Body of pancreas (tissue), 4 donors: Measurements from ENCODE around the gene CHSY1. TPM values are rescaled to one million over a fixed set of nuclear protein-coding genes. Genes with fewer than 3 reads are reported as not detected.

ENCODE experiments used
- ATAC-seq: fragments of 150-250 bp; one replicate; pipeline ENCODE4 v1.9.1; 2016
- DNase-seq, 4 donors: peaks; one replicate each; pipeline ENCODE4 v3.0.0-alpha.2; 2019
- H3K27ac ChIP-seq, 4 donors: fragments of 200-600 bp; sonication (generic); 1 replicate in 3 of 4; 2 replicates in 1 of 4; pipeline versions ENCODE4 v1.5.1 to v1.6.1; 2016 to 2019; ENCODE audit warnings: mild to moderate bottlenecking in 1 of 4, mixed read lengths in 1 of 4, moderate library complexity in 1 of 4
- H3K27me3 ChIP-seq, 2 donors: fragments of 200-600 bp; sonication (generic); one replicate each; pipeline ENCODE4 v1.6.0; 2016; ENCODE audit warnings: mild to moderate bottlenecking in 1 of 2
- H3K36me3 ChIP-seq, 2 donors: fragments of 200-600 bp; sonication (generic); replicated peaks in 1 of 2; 2 replicates each; pipeline ENCODE4 v1.5.1; 2016; ENCODE audit warnings: low read depth in 2 of 2; ENCODE audit not compliant: insufficient read depth in 1 of 2
- H3K4me1 ChIP-seq: fragments of 200-600 bp; sonication (generic); one replicate; pipeline ENCODE4 v1.6.0; 2016
- H3K4me3 ChIP-seq, 2 donors: fragments of 200-600 bp; sonication (generic); 1 replicate in 1 of 2; 2 replicates in 1 of 2; pipeline ENCODE4 v1.5.1; 2016 to 2019
- H3K9me3 ChIP-seq, 3 donors: fragments of 200-600 bp; sonication (generic); 1 replicate in 2 of 3; 2 replicates in 1 of 3; pipeline ENCODE4 v1.5.1; 2016
- POLR2A ChIP-seq, 3 donors: fragments of 450-650 bp; IDR thresholded peaks; one replicate each; pipeline ENCODE4 v1.6.1; 2016; ENCODE audit warnings: antibody characterized with exemption in 3 of 3, mild to moderate bottlenecking in 2 of 3
- WGBS, 2 donors: methylation state at CpG; one replicate each; pipeline ENCODE4 v1.1.5; 2017; 5-methylcytosine and 5-hydroxymethylcytosine counted together
- intact Hi-C: fragments of 100-400 bp; cut with DNase I; formaldehyde crosslinking; loops from one replicate; pipeline ENCODE4 v1.15.1; 2023
- total RNA-seq, 2 donors: library from RNA; depleted of rRNA; stranded (reverse); fragments of >200 nt; gene quantifications; one replicate each; pipeline ENCODE4 v1.1.0, GENCODE V29; 2016
- TF ChIP-seq, protein P1 (sequence below), 7 experiments: fragments of 450-650 bp in 4 of 7; fragments of 200-600 bp in 3 of 7; sonication (generic) in 3 of 7; IDR thresholded peaks; one replicate each; pipeline ENCODE4 v1.5.1; 2016 to 2019; ENCODE audit warnings: antibody characterized with exemption in 7 of 7

The CHSY1 gene
- total RNA-seq, 2 donors from 2014 or later, result 7.8 to 12.2 TPM

GRCh38 chr15:101246391-101246790, 5.5 kb downstream of the CHSY1 start:
- no peaks in the 10 kb centered on the region for H3K9me3 ChIP-seq
- intact Hi-C loops, result no loop called here
- no peaks in the 10 kb centered on the region for H3K27me3 ChIP-seq
- DNase-seq (no peak), ATAC-seq (no peak)
- H3K36me3 ChIP-seq, result no peaks in the 10 kb centered on the region
- TF ChIP-seq POLR2A (IDR thresholded peaks at IDR 0.05), result no peak
- TF ChIP-seq, protein P1, sequence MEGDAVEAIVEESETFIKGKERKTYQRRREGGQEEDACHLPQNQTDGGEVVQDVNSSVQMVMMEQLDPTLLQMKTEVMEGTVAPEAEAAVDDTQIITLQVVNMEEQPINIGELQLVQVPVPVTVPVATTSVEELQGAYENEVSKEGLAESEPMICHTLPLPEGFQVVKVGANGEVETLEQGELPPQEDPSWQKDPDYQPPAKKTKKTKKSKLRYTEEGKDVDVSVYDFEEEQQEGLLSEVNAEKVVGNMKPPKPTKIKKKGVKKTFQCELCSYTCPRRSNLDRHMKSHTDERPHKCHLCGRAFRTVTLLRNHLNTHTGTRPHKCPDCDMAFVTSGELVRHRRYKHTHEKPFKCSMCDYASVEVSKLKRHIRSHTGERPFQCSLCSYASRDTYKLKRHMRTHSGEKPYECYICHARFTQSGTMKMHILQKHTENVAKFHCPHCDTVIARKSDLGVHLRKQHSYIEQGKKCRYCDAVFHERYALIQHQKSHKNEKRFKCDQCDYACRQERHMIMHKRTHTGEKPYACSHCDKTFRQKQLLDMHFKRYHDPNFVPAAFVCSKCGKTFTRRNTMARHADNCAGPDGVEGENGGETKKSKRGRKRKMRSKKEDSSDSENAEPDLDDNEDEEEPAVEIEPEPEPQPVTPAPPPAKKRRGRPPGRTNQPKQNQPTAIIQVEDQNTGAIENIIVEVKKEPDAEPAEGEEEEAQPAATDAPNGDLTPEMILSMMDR (IDR thresholded peaks at IDR 0.05), result no peak
- H3K4me3 ChIP-seq, result no peak overlapping the region
- H3K27ac ChIP-seq, result no peak overlapping the region
- 65 to 75% methylated on average over 6 of the region's 6 CpGs for WGBS, 2 donors
- H3K4me1 ChIP-seq, result peaks cover 23% of the 10 kb centered on the region

GRCh38 chr15:101244889-101245668, 6.8 kb downstream of the CHSY1 start:
- Histone ChIP-seq H3K4me1 (peaks cover 18% of the 10 kb centered on the region), H3K36me3 (no peaks in the 10 kb centered on the region), H3K9me3 (no peaks in the 10 kb centered on the region), H3K27me3 (no peaks in the 10 kb centered on the region), H3K4me3 (no peak overlapping the region), H3K27ac (no peak overlapping the region)
- TF ChIP-seq POLR2A (IDR thresholded peaks at IDR 0.05), result no peak
- TF ChIP-seq, protein P1 (IDR thresholded peaks at IDR 0.05), result no peak
- ATAC-seq, result no peak
- no peak for DNase-seq
- intact Hi-C loops, result no loop called here
- WGBS, 2 donors, result 94 to 96% methylated on average over 14 of the region's 14 CpGs

GRCh38 chr15:101244036-101244781, 7.6 kb downstream of the CHSY1 start:
- no peaks in the 10 kb centered on the region for H3K9me3 ChIP-seq
- peaks cover 13% of the 10 kb centered on the region for H3K4me1 ChIP-seq
- H3K4me3 ChIP-seq, result no peak overlapping the region
- 49 to 73% methylated on average over 7 of the region's 7 CpGs for WGBS, 2 donors
- H3K27me3 ChIP-seq, result no peaks in the 10 kb centered on the region
- H3K27ac ChIP-seq, result no peak overlapping the region
- intact Hi-C loops, result no loop called here
- ATAC-seq, result no peak
- TF ChIP-seq, protein P1 (IDR thresholded peaks at IDR 0.05), result no peak
- no peak for TF ChIP-seq POLR2A (IDR thresholded peaks at IDR 0.05)
- no peaks in the 10 kb centered on the region for H3K36me3 ChIP-seq
- no peak for DNase-seq

DNA sequence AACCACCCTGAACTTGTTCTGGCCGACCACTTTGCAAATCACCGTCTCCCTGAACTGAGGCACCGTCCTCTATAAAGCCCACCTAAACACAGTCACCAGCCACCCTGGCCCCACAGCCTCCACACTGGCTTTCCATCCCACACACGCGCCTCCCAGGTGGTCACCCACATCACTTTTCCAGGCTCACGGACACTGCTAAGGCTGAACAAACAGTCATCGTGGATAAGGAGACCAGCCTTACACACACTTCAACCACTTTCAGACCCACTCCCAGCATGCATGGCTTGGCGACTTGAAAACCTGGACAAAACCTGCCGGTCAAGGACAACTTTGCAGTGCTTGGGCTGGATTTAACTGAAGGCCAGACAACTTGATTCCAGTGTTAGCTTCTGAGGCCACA, 8.4 kb downstream of the CHSY1 start:
- ATAC-seq (no peak), DNase-seq (no peak)
- Histone ChIP-seq H3K4me3 (no peak overlapping the region), H3K36me3 (no peaks in the 10 kb centered on the region), H3K27me3 (no peaks in the 10 kb centered on the region), H3K9me3 (no peaks in the 10 kb centered on the region), H3K4me1 (peaks cover 11% of the 10 kb centered on the region), H3K27ac (no peak overlapping the region)
- WGBS, 2 donors, result 69 to 75% methylated on average over 9 of the region's 9 CpGs
- TF ChIP-seq POLR2A (IDR thresholded peaks at IDR 0.05), result no peak
- TF ChIP-seq, protein P1 (IDR thresholded peaks at IDR 0.05), result no peak
- intact Hi-C loops, result no loop called here
